HepG2 (cell line): Measurements from ENCODE around the gene CCDC116. TPM values are rescaled to one million over a fixed set of nuclear protein-coding genes. Genes with fewer than 3 reads are reported as not detected.
A peak's percentile ranks its signal among the peaks of the same experiment; 100 is the strongest.

Experiments used
- ATAC-seq: fragments of 200-7000 bp; cut with Tn5 transposase; 3 replicates; pipeline ENCODE4 v1.9.1; 2020; ENCODE audit warnings: mild to moderate bottlenecking, moderate library complexity
- BruUV-seq: library from RNA; stranded (reverse); fragments of 400-500 nt; replicated peaks from 2 replicates; lab custom pipeline; 2021; lab: Mats Ljungman, UMichigan
- CTCF ChIA-PET: fragments of 300-600 bp; formaldehyde crosslinking; extraction: SDS; loops from one replicate; lab custom pipeline; 2021; ENCODE audit warnings: low total read pairs, inconsistent platforms, low intra/inter-chr PET ratio; lab: Yijun Ruan, JAX
- POLR2A ChIA-PET: fragments of 350-600 bp; sonication (Branson Sonifier 250); formaldehyde crosslinking; loops from one replicate; lab custom pipeline; 2020; ENCODE audit warnings: antibody characterized with exemption, inconsistent platforms; lab: Yijun Ruan, JAX
- DNase-seq: peaks from one replicate; pipeline ENCODE4 v3.0.0-alpha.2; 2015; ENCODE audit warnings: low spot score
- FAIRE-seq: peaks from 3 replicates; lab custom pipeline; 2011; peaks lifted over from hg19 to GRCh38; lab: Jason Lieb, UNC
- H2AFZ ChIP-seq: one replicate; pipeline ENCODE4 v1.6.1; 2011; ENCODE audit warnings: low read length, inconsistent platforms
- H3K27ac ChIP-seq: fragments of 300-600 bp; 3 replicates; pipeline ENCODE4 v1.8.0; 2011; ENCODE audit warnings: mixed run types, mild to moderate bottlenecking, mixed read lengths, low read length, inconsistent platforms; ENCODE audit not compliant: insufficient read depth; ENCODE audit errors: extremely low read length
- H3K27me3 ChIP-seq, 2 experiments: fragments of 200-600 bp in 1 of 2; 2 replicates in 1 of 2; 3 replicates in 1 of 2; pipeline versions ENCODE4 v1.6.0 to v1.8.0; 2011; ENCODE audit warnings: low read length in 2 of 2, mild to moderate bottlenecking in 2 of 2, moderate library complexity in 2 of 2, inconsistent platforms in 1 of 2; ENCODE audit not compliant: insufficient read depth in 2 of 2, control insufficient read depth in 1 of 2
- H3K36me3 ChIP-seq, 2 experiments: fragments of 200-600 bp in 1 of 2; replicated peaks in 1 of 2; 2 replicates in 1 of 2; 3 replicates in 1 of 2; pipeline versions ENCODE4 v1.5.1 to v1.8.0; 2011; ENCODE audit warnings: low read length in 2 of 2, inconsistent platforms in 1 of 2; ENCODE audit not compliant: insufficient read depth in 2 of 2, control insufficient read depth in 1 of 2
- H3K4me1 ChIP-seq: 2 replicates; pipeline ENCODE4 v1.5.1; 2012; ENCODE audit warnings: low read length, inconsistent platforms; ENCODE audit not compliant: insufficient read depth
- H3K4me2 ChIP-seq: 2 replicates; pipeline ENCODE4 v1.6.0; 2011; ENCODE audit warnings: low read depth, low read length, inconsistent platforms
- H3K4me3 ChIP-seq, 3 experiments: fragments of 200-600 bp in 1 of 3; sonication (generic), shearing (Covaris generic) in 1 of 3; replicated peaks in 1 of 3; 2 replicates each; pipeline ENCODE4 v1.5.1; 2011 to 2016; ENCODE audit warnings: low read length in 3 of 3, inconsistent platforms in 2 of 3, low read depth in 2 of 3, mild to moderate bottlenecking in 2 of 3, control low read depth in 1 of 3, mixed read lengths in 1 of 3; ENCODE audit not compliant: insufficient read depth in 1 of 3
- H3K79me2 ChIP-seq: one replicate; pipeline ENCODE4 v1.6.1; 2011; ENCODE audit warnings: low read length, inconsistent platforms; ENCODE audit not compliant: insufficient read depth
- H3K9ac ChIP-seq: 2 replicates; pipeline ENCODE4 v1.6.0; 2011; ENCODE audit warnings: mild to moderate bottlenecking, low read depth, low read length, inconsistent platforms; ENCODE audit not compliant: insufficient read depth
- H3K9me3 ChIP-seq: 2 replicates; pipeline ENCODE4 v1.5.1; 2012; ENCODE audit warnings: mild to moderate bottlenecking, low read length
- H4K20me1 ChIP-seq: 2 replicates; pipeline ENCODE4 v1.6.0; 2011; ENCODE audit warnings: inconsistent platforms, mild to moderate bottlenecking, low read length, moderate library complexity; ENCODE audit not compliant: insufficient read depth
- BORCS8-MEF2B ChIP-seq: sonication (generic); formaldehyde crosslinking; IDR thresholded peaks from 2 replicates; pipeline ENCODE4 v1.8.0; 2022; ENCODE audit warnings: mild to moderate bottlenecking, missing genetic modification reagents
- CBFB ChIP-seq: sonication (generic); formaldehyde crosslinking; IDR thresholded peaks from 2 replicates; pipeline ENCODE4 v1.4.0; 2020; ENCODE audit warnings: missing genetic modification reagents
- FOXC1 ChIP-seq: sonication (generic); formaldehyde crosslinking; IDR thresholded peaks from 2 replicates; pipeline ENCODE4 v1.8.0; 2022; ENCODE audit warnings: mild to moderate bottlenecking, missing genetic modification reagents, borderline replicate concordance
- HCFC1 ChIP-seq: fragments of 150-350 bp; IDR thresholded peaks from 2 replicates; pipeline ENCODE4 v1.6.1; 2014; ENCODE audit warnings: low read depth, low read length
- KLF6 ChIP-seq: IDR thresholded peaks from 2 replicates; pipeline ENCODE4 v1.8.0; 2016; ENCODE audit warnings: missing biosample characterization, missing genetic modification reagents
- PAF1 ChIP-seq: IDR thresholded peaks from 2 replicates; pipeline ENCODE4 v1.6.1; 2016; ENCODE audit warnings: missing genetic modification reagents, missing compliant biosample characterization
- RBFOX2 ChIP-seq: fragments of 200-400 bp; formaldehyde crosslinking; IDR thresholded peaks from 2 replicates; pipeline ENCODE4 v1.6.1; 2017; ENCODE audit warnings: low read depth, mild to moderate bottlenecking, low read length
- SAP130 ChIP-seq: IDR thresholded peaks from 2 replicates; pipeline ENCODE4 v1.6.1; 2016; ENCODE audit warnings: low read depth
- TFDP1 ChIP-seq: IDR thresholded peaks from 2 replicates; pipeline ENCODE4 v1.6.1; 2016; ENCODE audit warnings: missing compliant biosample characterization, missing genetic modification reagents, borderline replicate concordance
- ZFX ChIP-seq: sonication (generic); formaldehyde crosslinking; IDR thresholded peaks from 2 replicates; pipeline ENCODE4 v1.4.0; 2020; ENCODE audit warnings: mild to moderate bottlenecking, low read depth, missing genetic modification reagents, moderate library complexity
- ZNF614 ChIP-seq: IDR thresholded peaks from 2 replicates; pipeline ENCODE4 v1.6.1; 2018; ENCODE audit warnings: missing biosample characterization, missing genetic modification reagents, inconsistent platforms, borderline replicate concordance
- WGBS: methylation state at CpG from one replicate; pipeline ENCODE4 v1.1.6; 2017; ENCODE audit warnings: low lambda C conversion rate; 5-methylcytosine and 5-hydroxymethylcytosine counted together
- in situ Hi-C: cut with HindIII; loops from 2 replicates; pipeline ENCODE4 v1.10.0; 2017; ENCODE audit warnings: low pct_unique_long_range_greater_than_20kb; ENCODE audit not compliant: extremely low pct_ligation_motif_present
- intact Hi-C: fragments of 100-400 bp; cut with micrococcal nuclease; formaldehyde crosslinking; loops from one replicate; pipeline ENCODE4 v1.10.0; 2022; ENCODE audit not compliant: unreplicated experiment
- polyA plus RNA-seq, 8 experiments: library from polyadenylated mRNA; depleted of rRNA in 3 of 8; stranded (reverse) in 7 of 8; unstranded in 1 of 8; fragments of >200 nt; fragmentation: Illumina TruSeq in 4 of 8; extraction: Trizol in 4 of 8; gene quantifications; 2 replicates each; pipeline versions ENCODE4 v1.2.1 to v1.2.3, GENCODE V29; 2011 to 2016; ENCODE audit warnings: low read depth in 4 of 8, missing spikeins in 1 of 8, mixed read lengths in 1 of 8; ENCODE audit not compliant: insufficient read depth in 1 of 8
- total RNA-seq, 5 experiments: library from RNA; depleted of rRNA; stranded (reverse); fragments of >200 nt; fragmentation: Illumina TruSeq; extraction: Trizol; gene quantifications; 2 replicates each; pipeline ENCODE4 v1.2.3, GENCODE V29; 2016; ENCODE audit warnings: low read depth in 1 of 5
- TF ChIP-seq, protein P1 (sequence below): sonication (generic); formaldehyde crosslinking; IDR thresholded peaks from 2 replicates; pipeline ENCODE4 v1.5.0; 2020; ENCODE audit warnings: mild to moderate bottlenecking, missing genetic modification reagents
- TF ChIP-seq, protein P2 (sequence below): sonication (generic); formaldehyde crosslinking; IDR thresholded peaks from 2 replicates; pipeline ENCODE4 v1.4.0; 2020; ENCODE audit warnings: low read depth, mild to moderate bottlenecking, missing genetic modification reagents
- TF ChIP-seq, protein P3 (sequence below): sonication (generic); formaldehyde crosslinking; IDR thresholded peaks from 2 replicates; pipeline ENCODE4 v1.4.0; 2020; ENCODE audit warnings: missing genetic modification reagents, borderline replicate concordance

CCDC116 gene
- total and polyA plus RNA-seq, 2 of the 13 experiments (the other 11 are each of a cell fraction or from before 2014, with no cell fraction given), result 0.15 to 0.33 TPM

- TF ChIP-seq, protein P1, sequence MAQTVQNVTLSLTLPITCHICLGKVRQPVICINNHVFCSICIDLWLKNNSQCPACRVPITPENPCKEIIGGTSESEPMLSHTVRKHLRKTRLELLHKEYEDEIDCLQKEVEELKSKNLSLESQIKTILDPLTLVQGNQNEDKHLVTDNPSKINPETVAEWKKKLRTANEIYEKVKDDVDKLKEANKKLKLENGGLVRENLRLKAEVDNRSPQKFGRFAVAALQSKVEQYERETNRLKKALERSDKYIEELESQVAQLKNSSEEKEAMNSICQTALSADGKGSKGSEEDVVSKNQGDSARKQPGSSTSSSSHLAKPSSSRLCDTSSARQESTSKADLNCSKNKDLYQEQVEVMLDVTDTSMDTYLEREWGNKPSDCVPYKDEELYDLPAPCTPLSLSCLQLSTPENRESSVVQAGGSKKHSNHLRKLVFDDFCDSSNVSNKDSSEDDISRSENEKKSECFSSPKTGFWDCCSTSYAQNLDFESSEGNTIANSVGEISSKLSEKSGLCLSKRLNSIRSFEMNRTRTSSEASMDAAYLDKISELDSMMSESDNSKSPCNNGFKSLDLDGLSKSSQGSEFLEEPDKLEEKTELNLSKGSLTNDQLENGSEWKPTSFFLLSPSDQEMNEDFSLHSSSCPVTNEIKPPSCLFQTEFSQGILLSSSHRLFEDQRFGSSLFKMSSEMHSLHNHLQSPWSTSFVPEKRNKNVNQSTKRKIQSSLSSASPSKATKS (CRISPR knock-in tag), result no peak
- TF ChIP-seq TFDP1 (CRISPR knock-in tag) (no peak), KLF6 (CRISPR knock-in tag) (no peak)
Observed at GRCh38 chr22:21626073-21626734, 6.4 kb upstream of the CCDC116 start (continued).

DNA sequence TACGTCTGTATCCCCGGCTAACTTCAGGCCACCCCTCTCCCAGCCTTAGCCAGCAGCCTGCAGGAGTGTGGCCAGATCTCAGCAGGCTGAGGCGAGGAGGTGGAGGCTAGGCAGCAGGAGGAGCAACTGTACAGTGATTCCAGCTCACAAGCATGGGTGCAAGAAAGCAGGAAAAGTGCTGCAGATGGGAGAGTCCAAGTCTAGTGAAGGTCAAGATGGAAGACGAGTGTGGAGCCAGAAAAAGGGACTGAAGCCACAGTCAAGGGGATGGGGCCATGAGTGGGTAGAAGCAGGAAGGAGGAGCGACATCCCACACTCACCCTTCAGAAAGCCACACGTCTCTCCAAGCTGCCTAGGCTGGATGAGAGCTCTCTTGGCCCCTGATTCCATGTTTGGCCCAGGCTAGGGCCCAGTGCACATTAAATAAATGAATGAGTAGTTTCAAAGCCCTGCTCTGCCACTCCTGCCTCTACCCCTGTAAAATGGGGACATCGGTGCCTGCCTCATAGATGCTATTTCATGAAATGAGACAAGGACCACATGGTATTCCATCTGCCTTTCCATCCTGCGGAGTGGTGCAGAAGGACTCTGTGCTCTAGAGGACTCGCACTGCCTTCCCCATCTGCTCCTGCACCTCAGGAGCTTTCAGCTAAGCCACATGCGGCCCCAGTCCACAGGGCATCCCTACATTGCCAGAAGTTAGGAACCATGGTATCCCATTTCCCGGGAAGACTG is 5.7 kb upstream of the CCDC116 start:
- intact Hi-C loops, result no loop called here
- Histone ChIP-seq H3K79me2 (peaks cover 19% of the 10 kb centered on the region), H3K9ac (no peak overlapping the region), H3K27ac (no peak overlapping the region), H2AFZ (no peak overlapping the region), H3K9me3 (no peaks in the 10 kb centered on the region), H3K4me2 (no peak overlapping the region), H4K20me1 (peaks cover 10% of the 10 kb centered on the region), H3K4me3 (no peak overlapping the region), H3K36me3 (peaks cover 2 to 35% of the 10 kb centered on the region in 2 experiments; a peak in 3 of 5 replicates), H3K27me3 (no peaks in the 10 kb centered on the region), H3K4me1 (peaks cover 21% of the 10 kb centered on the region)
- WGBS, result 93% methylated on average over 9 of the region's 11 CpGs
- ChIA-PET CTCF (interaction anchor here (0.9 kb wide), 1 partner anchor 20 kb away, joined by 3 read pairs; no protein-coding TSS in a partner anchor), POLR2A (interaction anchor here (2.3 kb wide), 1 partner anchor 15 kb away, joined by 12 read pairs; the partner anchor contains the start of gene SDF2L1)
- ATAC-seq (no peak), DNase-seq (no peak), FAIRE-seq (no peak)
- in situ Hi-C loops, result no loop called here
- BruUV-seq, result no TSS peak
- TF ChIP-seq, protein P2, sequence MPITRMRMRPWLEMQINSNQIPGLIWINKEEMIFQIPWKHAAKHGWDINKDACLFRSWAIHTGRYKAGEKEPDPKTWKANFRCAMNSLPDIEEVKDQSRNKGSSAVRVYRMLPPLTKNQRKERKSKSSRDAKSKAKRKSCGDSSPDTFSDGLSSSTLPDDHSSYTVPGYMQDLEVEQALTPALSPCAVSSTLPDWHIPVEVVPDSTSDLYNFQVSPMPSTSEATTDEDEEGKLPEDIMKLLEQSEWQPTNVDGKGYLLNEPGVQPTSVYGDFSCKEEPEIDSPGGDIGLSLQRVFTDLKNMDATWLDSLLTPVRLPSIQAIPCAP, result no peak
- TF ChIP-seq ZFX (CRISPR knock-in tag), result 0 out of 2 replicates have a peak, but pooled peaks have one; percentile 2
- TF ChIP-seq, protein P3, sequence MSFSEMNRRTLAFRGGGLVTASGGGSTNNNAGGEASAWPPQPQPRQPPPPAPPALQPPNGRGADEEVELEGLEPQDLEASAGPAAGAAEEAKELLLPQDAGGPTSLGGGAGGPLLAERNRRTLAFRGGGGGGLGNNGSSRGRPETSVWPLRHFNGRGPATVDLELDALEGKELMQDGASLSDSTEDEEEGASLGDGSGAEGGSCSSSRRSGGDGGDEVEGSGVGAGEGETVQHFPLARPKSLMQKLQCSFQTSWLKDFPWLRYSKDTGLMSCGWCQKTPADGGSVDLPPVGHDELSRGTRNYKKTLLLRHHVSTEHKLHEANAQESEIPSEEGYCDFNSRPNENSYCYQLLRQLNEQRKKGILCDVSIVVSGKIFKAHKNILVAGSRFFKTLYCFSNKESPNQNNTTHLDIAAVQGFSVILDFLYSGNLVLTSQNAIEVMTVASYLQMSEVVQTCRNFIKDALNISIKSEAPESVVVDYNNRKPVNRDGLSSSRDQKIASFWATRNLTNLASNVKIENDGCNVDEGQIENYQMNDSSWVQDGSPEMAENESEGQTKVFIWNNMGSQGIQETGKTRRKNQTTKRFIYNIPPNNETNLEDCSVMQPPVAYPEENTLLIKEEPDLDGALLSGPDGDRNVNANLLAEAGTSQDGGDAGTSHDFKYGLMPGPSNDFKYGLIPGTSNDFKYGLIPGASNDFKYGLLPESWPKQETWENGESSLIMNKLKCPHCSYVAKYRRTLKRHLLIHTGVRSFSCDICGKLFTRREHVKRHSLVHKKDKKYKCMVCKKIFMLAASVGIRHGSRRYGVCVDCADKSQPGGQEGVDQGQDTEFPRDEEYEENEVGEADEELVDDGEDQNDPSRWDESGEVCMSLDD, result no peak
- no peak for TF ChIP-seq ZNF614 (CRISPR knock-in tag)
- TF ChIP-seq CBFB, result no peak
- TF ChIP-seq HCFC1, result no peak
- TF ChIP-seq FOXC1 (CRISPR knock-in tag), result no peak
- TF ChIP-seq RBFOX2, result 0 out of 2 replicates have a peak, but pooled peaks have one; percentile 16
- no peak for TF ChIP-seq PAF1 (CRISPR knock-in tag)
- TF ChIP-seq SAP130 (CRISPR knock-in tag), result no peak
- no peak for TF ChIP-seq BORCS8-MEF2B (CRISPR knock-in tag)
